Measurements from ENCODE around the gene PPID. TPM values are rescaled to one million over a fixed set of nuclear protein-coding genes. Genes with fewer than 3 reads are reported as not detected.

Gene PPID
- total RNA-seq, 1 donor from 2014 or later, result 39.2 TPM

- TF ChIP-seq CTCF (IDR thresholded peaks at IDR 0.05; ENCODE audit: borderline replicate concordance), result no peak
- Histone ChIP-seq H3K9me3 (replicated peaks) (peaks cover 8% of the 10 kb centered on the region), H3K27ac (replicated peaks) (no peak overlapping the region), H3K4me1 (no peaks in the 10 kb centered on the region), H3K4me3 (no peak overlapping the region), H3K27me3 (ENCODE audit: low read depth) (no peaks in the 10 kb centered on the region), H3K36me3 (no peaks in the 10 kb centered on the region)
- intact Hi-C loops (cut with micrococcal nuclease), result no loop called here
- no peak for DNase-seq
Observed at GRCh38 chr4:158741326-158742021, 18.3 kb upstream of the PPID start.

- H3K9me3 ChIP-seq (replicated peaks), result peaks cover 5% of the 10 kb centered on the region
- H3K27me3 ChIP-seq (ENCODE audit: low read depth), result no peaks in the 10 kb centered on the region
- intact Hi-C loops (cut with micrococcal nuclease), result loop anchor here (10.0 kb wide), 1 partner anchor 705 kb away; no protein-coding TSS in a partner anchor
- no peak for DNase-seq
- H3K4me1 ChIP-seq, result no peaks in the 10 kb centered on the region
- H3K27ac ChIP-seq (replicated peaks), result no peak overlapping the region
- H3K36me3 ChIP-seq, result no peaks in the 10 kb centered on the region
- H3K4me3 ChIP-seq, result no peak overlapping the region
- no peak for TF ChIP-seq CTCF (IDR thresholded peaks at IDR 0.05; ENCODE audit: borderline replicate concordance)
Observed at GRCh38 chr4:158739600-158739999, 16.4 kb upstream of the PPID start.

- H3K4me1 ChIP-seq, result no peaks in the 10 kb centered on the region
- no peak for DNase-seq
- H3K9me3 ChIP-seq (replicated peaks), result no peaks in the 10 kb centered on the region
- no peak for TF ChIP-seq CTCF (IDR thresholded peaks at IDR 0.05; ENCODE audit: borderline replicate concordance)
- no peaks in the 10 kb centered on the region for H3K27me3 ChIP-seq (ENCODE audit: low read depth)
- intact Hi-C loops (cut with micrococcal nuclease), result loop anchor here (10.0 kb wide), 1 partner anchor 706 kb away; no protein-coding TSS in a partner anchor
- H3K36me3 ChIP-seq, result no peaks in the 10 kb centered on the region
- no peak overlapping the region for H3K27ac ChIP-seq (replicated peaks)
- H3K4me3 ChIP-seq, result no peak overlapping the region
Observed at GRCh38 chr4:158738866-158739265, 15.7 kb upstream of the PPID start.

GRCh38 chr4:158729716-158730559 lies 6.7 kb upstream of the PPID start:
- Histone ChIP-seq H3K4me1 (peaks cover 6% of the 10 kb centered on the region), H3K27ac (replicated peaks) (no peak overlapping the region), H3K9me3 (replicated peaks) (no peaks in the 10 kb centered on the region), H3K4me3 (no peak overlapping the region), H3K27me3 (ENCODE audit: low read depth) (no peaks in the 10 kb centered on the region), H3K36me3 (no peaks in the 10 kb centered on the region)
- peak; percentile 48 for DNase-seq
- intact Hi-C loops (cut with micrococcal nuclease), result loop anchor here (5.0 to 10.0 kb wide), 3 partner anchors 122 to 715 kb away; no protein-coding TSS in a partner anchor
- TF ChIP-seq CTCF (IDR thresholded peaks at IDR 0.05; ENCODE audit: borderline replicate concordance), result peak; percentile 94

- no peaks in the 10 kb centered on the region for H3K9me3 ChIP-seq (replicated peaks)
- H3K36me3 ChIP-seq, result no peaks in the 10 kb centered on the region
- H3K27me3 ChIP-seq (ENCODE audit: low read depth), result no peaks in the 10 kb centered on the region
- H3K4me1 ChIP-seq, result peaks cover 13% of the 10 kb centered on the region
- intact Hi-C loops (cut with micrococcal nuclease), result loop anchor here (5.0 to 10.0 kb wide), 2 partner anchors 124 to 477 kb away; no protein-coding TSS in a partner anchor
- H3K4me3 ChIP-seq, result no peak overlapping the region
- DNase-seq, result no peak
- no peak overlapping the region for H3K27ac ChIP-seq (replicated peaks)
- TF ChIP-seq CTCF (IDR thresholded peaks at IDR 0.05; ENCODE audit: borderline replicate concordance), result no peak
Observed at GRCh38 chr4:158728236-158728635, 5.0 kb upstream of the PPID start.

Data from left ventricle myocardium inferior (tissue), 1 donor.